Measurements from ENCODE around the gene POU3F3. TPM values are rescaled to one million over a fixed set of nuclear protein-coding genes. Genes with fewer than 3 reads are reported as not detected.

Gene POU3F3
- total RNA-seq, 1 donor from 2014 or later = not detected

- peak; percentile 20 for DNase-seq
- H3K27ac Mint-ChIP-seq = no peak overlapping the region
- H3K27me3 Mint-ChIP-seq = peaks cover 79% of the 10 kb centered on the region
- H3K9me3 Mint-ChIP-seq = peaks cover 13% of the 10 kb centered on the region
- H3K4me1 Mint-ChIP-seq = peaks cover 23% of the 10 kb centered on the region
- H3K36me3 Mint-ChIP-seq (ENCODE audit: low read depth) = peaks cover 17% of the 10 kb centered on the region
- intact Hi-C loops (cut with micrococcal nuclease) = loop anchor here (2.0 kb wide), 1 partner anchor 21 kb away; no protein-coding TSS in a partner anchor
- no peak overlapping the region for H3K4me3 Mint-ChIP-seq
Observed at GRCh38 chr2:104851291-104852089, 2.4 kb upstream of the POU3F3 start.

- peak overlapping the region; percentile 81 for H3K4me3 Mint-ChIP-seq
- H3K27ac Mint-ChIP-seq = peak overlapping the region; percentile 83
- intact Hi-C loops (cut with micrococcal nuclease) = loop anchor here (2.0 kb wide), 1 partner anchor 21 kb away; no protein-coding TSS in a partner anchor
- H3K4me1 Mint-ChIP-seq = peaks cover 26% of the 10 kb centered on the region
- DNase-seq = peak; percentile 66
- H3K27me3 Mint-ChIP-seq = peaks cover 76% of the 10 kb centered on the region
- peaks cover 18% of the 10 kb centered on the region for H3K36me3 Mint-ChIP-seq (ENCODE audit: low read depth)
- peaks cover 13% of the 10 kb centered on the region for H3K9me3 Mint-ChIP-seq
Observed at GRCh38 chr2:104852090-104852666, 1.7 kb upstream of the POU3F3 start.

GRCh38 chr2:104854498-104855220 is 744 bp downstream of the POU3F3 start:
- peak overlapping the region; percentile 74 for H3K4me3 Mint-ChIP-seq
- H3K9me3 Mint-ChIP-seq = peaks cover 17% of the 10 kb centered on the region
- peak overlapping the region; percentile 92 for H3K27ac Mint-ChIP-seq
- H3K36me3 Mint-ChIP-seq (ENCODE audit: low read depth) = peaks cover 20% of the 10 kb centered on the region
- H3K27me3 Mint-ChIP-seq = peaks cover 74% of the 10 kb centered on the region
- peaks cover 30% of the 10 kb centered on the region for H3K4me1 Mint-ChIP-seq
- intact Hi-C loops (cut with micrococcal nuclease) = no loop called here
- DNase-seq = peak; percentile 58

- intact Hi-C loops (cut with micrococcal nuclease) = no loop called here
- Mint-ChIP-seq H3K9me3 (peaks cover 17% of the 10 kb centered on the region), H3K4me1 (peaks cover 30% of the 10 kb centered on the region), H3K36me3 (ENCODE audit: low read depth) (peaks cover 20% of the 10 kb centered on the region), H3K27ac (no peak overlapping the region), H3K4me3 (no peak overlapping the region), H3K27me3 (peaks cover 74% of the 10 kb centered on the region)
- DNase-seq = no peak
Observed at GRCh38 chr2:104855221-104856085, 1.5 kb downstream of the POU3F3 start.

GRCh38 chr2:104856086-104856972 is 2.4 kb downstream of the POU3F3 start:
- intact Hi-C loops (cut with micrococcal nuclease) = no loop called here
- H3K27ac Mint-ChIP-seq = peak overlapping the region; percentile 37
- H3K36me3 Mint-ChIP-seq (ENCODE audit: low read depth) = peaks cover 20% of the 10 kb centered on the region
- DNase-seq = peak; percentile 65
- peaks cover 71% of the 10 kb centered on the region for H3K27me3 Mint-ChIP-seq
- no peak overlapping the region for H3K4me3 Mint-ChIP-seq
- peaks cover 30% of the 10 kb centered on the region for H3K4me1 Mint-ChIP-seq
- H3K9me3 Mint-ChIP-seq = peaks cover 17% of the 10 kb centered on the region

- Mint-ChIP-seq H3K27ac (no peak overlapping the region), H3K27me3 (peaks cover 71% of the 10 kb centered on the region), H3K9me3 (peaks cover 17% of the 10 kb centered on the region), H3K4me3 (peak overlapping the region; percentile 69), H3K4me1 (peaks cover 30% of the 10 kb centered on the region), H3K36me3 (ENCODE audit: low read depth) (peaks cover 20% of the 10 kb centered on the region)
- intact Hi-C loops (cut with micrococcal nuclease) = no loop called here
- no peak for DNase-seq
Observed at GRCh38 chr2:104856973-104857261, 3.0 kb downstream of the POU3F3 start.

- H3K27ac Mint-ChIP-seq = peak overlapping the region; percentile 64
- peak; percentile 47 for DNase-seq
- intact Hi-C loops (cut with micrococcal nuclease) = no loop called here
- peaks cover 17% of the 10 kb centered on the region for H3K9me3 Mint-ChIP-seq
- peaks cover 71% of the 10 kb centered on the region for H3K27me3 Mint-ChIP-seq
- peaks cover 30% of the 10 kb centered on the region for H3K4me1 Mint-ChIP-seq
- peak overlapping the region; percentile 69 for H3K4me3 Mint-ChIP-seq
- H3K36me3 Mint-ChIP-seq (ENCODE audit: low read depth) = peaks cover 19% of the 10 kb centered on the region
Observed at GRCh38 chr2:104857262-104858005, 3.5 kb downstream of the POU3F3 start.

- intact Hi-C loops (cut with micrococcal nuclease) = no loop called here
- no peak overlapping the region for H3K4me3 Mint-ChIP-seq
- peaks cover 13% of the 10 kb centered on the region for H3K36me3 Mint-ChIP-seq (ENCODE audit: low read depth)
- peaks cover 24% of the 10 kb centered on the region for H3K4me1 Mint-ChIP-seq
- H3K9me3 Mint-ChIP-seq = peaks cover 13% of the 10 kb centered on the region
- no peak overlapping the region for H3K27ac Mint-ChIP-seq
- DNase-seq = no peak
- H3K27me3 Mint-ChIP-seq = peaks cover 70% of the 10 kb centered on the region
Observed at GRCh38 chr2:104858006-104858978, 4.4 kb downstream of the POU3F3 start.

GRCh38 chr2:104859291-104859765 is 5.4 kb downstream of the POU3F3 start:
- Mint-ChIP-seq H3K27me3 (peaks cover 71% of the 10 kb centered on the region), H3K9me3 (peaks cover 8% of the 10 kb centered on the region), H3K27ac (no peak overlapping the region), H3K36me3 (ENCODE audit: low read depth) (peaks cover 8% of the 10 kb centered on the region), H3K4me1 (peaks cover 16% of the 10 kb centered on the region), H3K4me3 (no peak overlapping the region)
- no peak for DNase-seq
- intact Hi-C loops (cut with micrococcal nuclease) = no loop called here

- Mint-ChIP-seq H3K4me1 (peaks cover 12% of the 10 kb centered on the region), H3K36me3 (ENCODE audit: low read depth) (peaks cover 3% of the 10 kb centered on the region), H3K9me3 (peaks cover 4% of the 10 kb centered on the region), H3K27me3 (peaks cover 70% of the 10 kb centered on the region), H3K27ac (no peak overlapping the region), H3K4me3 (no peak overlapping the region)
- intact Hi-C loops (cut with micrococcal nuclease) = no loop called here
- DNase-seq = no peak
Observed at GRCh38 chr2:104859766-104860450, 6.0 kb downstream of the POU3F3 start.

- no peak for DNase-seq
- Mint-ChIP-seq H3K4me3 (no peak overlapping the region), H3K27ac (no peak overlapping the region), H3K4me1 (peaks cover 12% of the 10 kb centered on the region), H3K36me3 (ENCODE audit: low read depth) (peaks cover 3% of the 10 kb centered on the region), H3K9me3 (peaks cover 4% of the 10 kb centered on the region), H3K27me3 (peaks cover 75% of the 10 kb centered on the region)
- intact Hi-C loops (cut with micrococcal nuclease) = no loop called here
Observed at GRCh38 chr2:104860451-104860790, 6.5 kb downstream of the POU3F3 start.

Measured in activated CD4-positive, alpha-beta T cell treated with anti-CD3 and anti-CD28 coated beads, Interleukin-2, amount 10 ng/mL, durations not matched to agents 24 days and 14 days (primary cell).